PC-9 (cell line): ENCODE measurements around the gene ESR1. TPM values are rescaled to one million over a fixed set of nuclear protein-coding genes. Genes with fewer than 3 reads are reported as not detected.

Experiments used
- BruUV-seq: library from RNA; stranded (reverse); fragments of 400-500 nt; replicated peaks from 2 replicates; lab custom pipeline; 2021; lab: Mats Ljungman, UMichigan
- CTCF ChIA-PET: fragments of 300-600 bp; sonication (Branson Sonifier 250); formaldehyde crosslinking; loops from one replicate; lab custom pipeline; 2022; ENCODE audit warnings: antibody characterized with exemption; lab: Charles Lee
- POLR2A ChIA-PET: fragments of 300-600 bp; sonication (Branson Sonifier 250); formaldehyde crosslinking; loops from one replicate; lab custom pipeline; 2022; ENCODE audit warnings: antibody characterized with exemption; ENCODE audit not compliant: unreplicated experiment; lab: Charles Lee
- DNase-seq, 2 experiments: peaks; one replicate each; pipeline versions ENCODE4 v3.0.0 to v3.0.0-alpha.2; 2015 to 2022; ENCODE audit warnings: mixed read lengths in 1 of 2
- H2AFZ ChIP-seq: fragments of 200-600 bp; sonication (generic); 2 replicates; pipeline ENCODE4 v1.8.1; 2017; ENCODE audit warnings: antibody characterized with exemption
- H3F3A ChIP-seq: fragments of 200-600 bp; sonication (generic); 2 replicates; pipeline ENCODE4 v1.8.1; 2017; ENCODE audit warnings: antibody characterized with exemption, mild to moderate bottlenecking, low read depth; ENCODE audit not compliant: insufficient read depth
- H3K27ac ChIP-seq: fragments of 200-600 bp; sonication (generic); 2 replicates; pipeline ENCODE4 v1.6.1; 2016; ENCODE audit warnings: mixed run types
- H3K27me3 ChIP-seq: fragments of 200-600 bp; sonication (generic); 2 replicates; pipeline ENCODE4 v1.6.1; 2016; ENCODE audit warnings: low read depth, mixed run types; ENCODE audit not compliant: insufficient read depth
- H3K36me3 ChIP-seq: fragments of 200-600 bp; sonication (generic); 2 replicates; pipeline ENCODE4 v1.6.1; 2016; ENCODE audit warnings: low read depth, mixed run types
- H3K4me1 ChIP-seq: fragments of 200-600 bp; sonication (generic); replicated peaks from 2 replicates; pipeline ENCODE4 v1.6.1; 2016; ENCODE audit warnings: mixed run types; ENCODE audit not compliant: insufficient read depth
- H3K4me2 ChIP-seq: fragments of 200-600 bp; sonication (generic); 2 replicates; pipeline ENCODE4 v1.6.1; 2017; ENCODE audit warnings: mixed run types
- H3K4me3 ChIP-seq: fragments of 200-600 bp; sonication (generic); 2 replicates; pipeline ENCODE4 v1.6.1; 2016; ENCODE audit warnings: mixed run types
- H3K79me2 ChIP-seq: fragments of 200-600 bp; sonication (generic); 2 replicates; pipeline ENCODE4 v1.6.1; 2017; ENCODE audit warnings: low read depth, mixed run types
- H3K9me2 ChIP-seq: fragments of 200-600 bp; sonication (generic); 2 replicates; pipeline ENCODE4 v1.8.1; 2017; ENCODE audit warnings: mild to moderate bottlenecking; ENCODE audit not compliant: insufficient read depth
- H3K9me3 ChIP-seq: fragments of 200-600 bp; sonication (generic); 2 replicates; pipeline ENCODE4 v1.8.1; 2016; ENCODE audit warnings: low read depth; ENCODE audit not compliant: insufficient read depth
- H4K20me1 ChIP-seq: fragments of 200-600 bp; sonication (generic); 2 replicates; pipeline ENCODE4 v1.8.1; 2017; ENCODE audit not compliant: insufficient read depth
- EZH2 ChIP-seq: fragments of 200-600 bp; sonication (generic); IDR thresholded peaks from 2 replicates; pipeline ENCODE4 v1.8.0; 2017; ENCODE audit warnings: antibody characterized with exemption, low read depth
- intact Hi-C: fragments of 100-400 bp; cut with micrococcal nuclease; formaldehyde crosslinking; loops from one replicate; pipeline ENCODE4 v1.10.0; 2022; ENCODE audit not compliant: unreplicated experiment
- total RNA-seq: library from RNA; stranded (reverse); gene quantifications from 2 replicates; pipeline ENCODE4 v1.2.3, GENCODE V29; 2021
- TF ChIP-seq, protein P1 (sequence below): fragments of 200-600 bp; sonication (generic); conservative IDR thresholded peaks from 2 replicates; pipeline ENCODE4 v1.6.1; 2017; ENCODE audit warnings: mixed run types, antibody characterized with exemption, mild to moderate bottlenecking, moderate library complexity

Gene ESR1
- total RNA-seq, 1 experiment from 2014 or later: 1.5 TPM

DNA sequence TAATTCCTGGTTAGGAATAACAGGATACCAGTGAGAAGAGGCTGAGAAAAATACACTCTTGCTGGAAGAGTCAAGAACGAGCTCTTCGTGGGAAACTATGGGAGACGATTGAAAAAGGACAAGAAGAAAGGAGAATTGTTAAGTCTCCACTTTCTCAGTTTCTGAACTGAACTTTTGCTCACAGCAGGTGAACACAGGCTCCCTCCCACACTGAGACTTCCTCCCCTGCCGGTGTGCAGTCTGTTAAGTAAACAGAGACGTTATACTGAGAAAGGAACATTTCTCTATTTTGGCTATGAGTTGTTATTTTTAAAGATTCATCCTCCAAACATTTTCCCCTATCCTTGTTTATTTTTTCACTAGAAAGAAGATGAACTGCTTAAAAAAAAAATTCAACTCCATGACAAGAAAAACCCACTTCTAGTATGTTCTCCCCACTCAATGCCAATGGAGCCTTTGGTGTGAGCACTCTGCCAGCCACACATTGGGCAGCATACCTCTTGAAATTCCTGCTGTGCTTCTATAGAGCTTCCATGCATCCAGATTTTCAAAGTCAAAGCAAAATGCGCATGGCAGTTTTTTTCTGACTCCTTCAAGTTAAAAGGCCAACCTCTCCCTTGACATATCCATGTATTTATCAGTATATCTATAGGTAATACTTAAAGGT lies 250.5 kb downstream of the ESR1 start:
- DNase-seq: no peak
- CTCF ChIA-PET: no interaction called here
- POLR2A ChIA-PET: no interaction called here

DNA sequence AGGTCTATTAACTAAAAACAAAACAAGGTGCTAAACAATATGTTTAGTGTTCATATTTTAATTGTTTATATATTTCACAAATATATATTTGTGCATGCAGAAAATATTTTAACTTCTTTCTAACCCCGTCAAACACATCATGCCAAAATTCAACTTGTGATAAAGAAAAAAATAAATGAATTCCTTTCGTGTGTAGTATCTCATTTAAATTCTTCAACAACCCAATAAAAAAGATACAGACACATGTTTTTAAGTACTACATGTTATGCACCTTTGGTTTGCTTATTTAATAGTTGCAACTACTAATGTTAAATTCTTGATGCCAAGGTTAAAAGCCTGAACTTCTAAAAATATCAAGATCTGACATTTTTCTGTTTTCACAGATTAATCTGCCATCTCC lies 252.4 kb downstream of the ESR1 start:
- no peaks in the 10 kb centered on the region for H3K27me3 ChIP-seq
- POLR2A ChIA-PET: no interaction called here
- H2AFZ ChIP-seq: no peak overlapping the region
- intact Hi-C loops: no loop called here
- peaks cover 16% of the 10 kb centered on the region for H3K9me3 ChIP-seq
- BruUV-seq: no TSS peak
- H3K27ac ChIP-seq: no peak overlapping the region
- no peaks in the 10 kb centered on the region for H4K20me1 ChIP-seq
- no peak overlapping the region for H3K4me2 ChIP-seq
- no peaks in the 10 kb centered on the region for H3K9me2 ChIP-seq
- peaks cover 7% of the 10 kb centered on the region for H3F3A ChIP-seq
- H3K4me3 ChIP-seq: no peak overlapping the region
- H3K79me2 ChIP-seq: no peaks in the 10 kb centered on the region
- H3K36me3 ChIP-seq: peaks cover 6% of the 10 kb centered on the region
- CTCF ChIA-PET: no interaction called here
- H3K4me1 ChIP-seq: peaks cover 11% of the 10 kb centered on the region
- no peak for TF ChIP-seq EZH2
- TF ChIP-seq, protein P1, sequence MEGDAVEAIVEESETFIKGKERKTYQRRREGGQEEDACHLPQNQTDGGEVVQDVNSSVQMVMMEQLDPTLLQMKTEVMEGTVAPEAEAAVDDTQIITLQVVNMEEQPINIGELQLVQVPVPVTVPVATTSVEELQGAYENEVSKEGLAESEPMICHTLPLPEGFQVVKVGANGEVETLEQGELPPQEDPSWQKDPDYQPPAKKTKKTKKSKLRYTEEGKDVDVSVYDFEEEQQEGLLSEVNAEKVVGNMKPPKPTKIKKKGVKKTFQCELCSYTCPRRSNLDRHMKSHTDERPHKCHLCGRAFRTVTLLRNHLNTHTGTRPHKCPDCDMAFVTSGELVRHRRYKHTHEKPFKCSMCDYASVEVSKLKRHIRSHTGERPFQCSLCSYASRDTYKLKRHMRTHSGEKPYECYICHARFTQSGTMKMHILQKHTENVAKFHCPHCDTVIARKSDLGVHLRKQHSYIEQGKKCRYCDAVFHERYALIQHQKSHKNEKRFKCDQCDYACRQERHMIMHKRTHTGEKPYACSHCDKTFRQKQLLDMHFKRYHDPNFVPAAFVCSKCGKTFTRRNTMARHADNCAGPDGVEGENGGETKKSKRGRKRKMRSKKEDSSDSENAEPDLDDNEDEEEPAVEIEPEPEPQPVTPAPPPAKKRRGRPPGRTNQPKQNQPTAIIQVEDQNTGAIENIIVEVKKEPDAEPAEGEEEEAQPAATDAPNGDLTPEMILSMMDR: no peak
- DNase-seq: no peak

More for the DNA sequence above, 250.5 kb downstream of the ESR1 start:
- H3K27me3 ChIP-seq: no peaks in the 10 kb centered on the region
- H3K9me2 ChIP-seq: no peaks in the 10 kb centered on the region
- peaks cover 18% of the 10 kb centered on the region for H3F3A ChIP-seq
- no TSS peak for BruUV-seq
- no peaks in the 10 kb centered on the region for H4K20me1 ChIP-seq
- H3K36me3 ChIP-seq: peaks cover 6% of the 10 kb centered on the region
- intact Hi-C loops: no loop called here
- no peak for TF ChIP-seq EZH2
- TF ChIP-seq, protein P1: no peak
- no peak overlapping the region for H3K4me3 ChIP-seq
- H3K9me3 ChIP-seq: peaks cover 20% of the 10 kb centered on the region
- H3K4me2 ChIP-seq: no peak overlapping the region
- H2AFZ ChIP-seq: no peak overlapping the region
- H3K4me1 ChIP-seq: peaks cover 25% of the 10 kb centered on the region
- no peak overlapping the region for H3K27ac ChIP-seq
- H3K79me2 ChIP-seq: no peaks in the 10 kb centered on the region

GRCh38 chr6:152062476-152062875 lies 255.0 kb downstream of the ESR1 start:
- CTCF ChIA-PET: no interaction called here
- no peaks in the 10 kb centered on the region for H3K79me2 ChIP-seq
- no peak overlapping the region for H2AFZ ChIP-seq
- no TSS peak for BruUV-seq
- intact Hi-C loops: no loop called here
- no peaks in the 10 kb centered on the region for H3K9me2 ChIP-seq
- no peak overlapping the region for H3K4me2 ChIP-seq
- no peaks in the 10 kb centered on the region for H3K4me1 ChIP-seq
- H3K27ac ChIP-seq: no peak overlapping the region
- no peaks in the 10 kb centered on the region for H3F3A ChIP-seq
- no peaks in the 10 kb centered on the region for H3K36me3 ChIP-seq
- TF ChIP-seq, protein P1: no peak
- no peak for TF ChIP-seq EZH2
- no peaks in the 10 kb centered on the region for H3K9me3 ChIP-seq
- H4K20me1 ChIP-seq: no peaks in the 10 kb centered on the region
- no peaks in the 10 kb centered on the region for H3K27me3 ChIP-seq
- no peak for DNase-seq
- POLR2A ChIA-PET: no interaction called here
- H3K4me3 ChIP-seq: no peak overlapping the region
